Esophagus squamous epithelium (tissue), 4 donors: ENCODE measurements around the gene TCN2.

ENCODE experiments used
- CTCF ChIP-seq, 6 experiments: fragments of 450-650 bp in 4 of 6; fragments of 200-600 bp in 2 of 6; sonication (generic) in 2 of 6; IDR thresholded peaks; one replicate each; pipeline ENCODE4 v1.5.1; 2016 to 2019; ENCODE audit warnings: antibody characterized with exemption in 6 of 6, mild to moderate bottlenecking in 4 of 6, moderate library complexity in 4 of 6
- POLR2A ChIP-seq, 4 donors: fragments of 450-650 bp; IDR thresholded peaks; one replicate each; pipeline ENCODE4 v1.6.1; 2017; ENCODE audit warnings: antibody characterized with exemption in 4 of 4, mild to moderate bottlenecking in 4 of 4, moderate library complexity in 3 of 4

GRCh38 chr22:30559889-30560288 lies 47.1 kb upstream of the TCN2 start:
- no peak for TF ChIP-seq CTCF (IDR thresholded peaks at IDR 0.05)
- no peak for TF ChIP-seq POLR2A (IDR thresholded peaks at IDR 0.05)
